HG03280 (cell line): ENCODE data around the gene MGAT4A.
"Not testable (repeated sequence)": the region's sequence is repeated elsewhere in the genome, so short reads cannot be mapped to it uniquely, and the experiment has no call there.

ENCODE experiments used
- ATAC-seq: cut with Tn5 transposase; IDR thresholded peaks from one replicate; pipeline ENCODE4 v1.9.1; 2021; ENCODE audit warnings: mild to moderate bottlenecking, moderate library complexity; ENCODE audit not compliant: unreplicated experiment

MGAT4A gene

GRCh38 chr2:98664323-98664722, 66.6 kb downstream of the MGAT4A start:
- no peak for ATAC-seq

- ATAC-seq = no peak
Observed at GRCh38 chr2:98663511-98664090, 67.3 kb downstream of the MGAT4A start.

- not testable (repeated sequence) for ATAC-seq
Observed at GRCh38 chr2:98659491-98659840, 71.5 kb downstream of the MGAT4A start.

GRCh38 chr2:98658816-98659490, 72.0 kb downstream of the MGAT4A start:
- no peak for ATAC-seq

GRCh38 chr2:98656800-98657199, 74.1 kb downstream of the MGAT4A start:
- no peak for ATAC-seq

- ATAC-seq = no peak
Observed at GRCh38 chr2:98654699-98655495, 76.0 kb downstream of the MGAT4A start.

GRCh38 chr2:98650998-98651397, 79.9 kb downstream of the MGAT4A start:
- no peak for ATAC-seq

GRCh38 chr2:98649992-98650375, 80.9 kb downstream of the MGAT4A start:
- no peak for ATAC-seq

- ATAC-seq = peak; percentile 59
Observed at GRCh38 chr2:98649135-98649991, 81.6 kb downstream of the MGAT4A start.

GRCh38 chr2:98648451-98648850, 82.5 kb downstream of the MGAT4A start:
- ATAC-seq = no peak

GRCh38 chr2:98647636-98648035, 83.3 kb downstream of the MGAT4A start:
- no peak for ATAC-seq

- ATAC-seq = no peak
Observed at GRCh38 chr2:98643496-98644100, 87.3 kb downstream of the MGAT4A start.

- peak; percentile 74 for ATAC-seq
Observed at GRCh38 chr2:98637401-98638147, 93.4 kb downstream of the MGAT4A start.

GRCh38 chr2:98634406-98635092, 96.4 kb downstream of the MGAT4A start:
- no peak for ATAC-seq

GRCh38 chr2:98632351-98632750, 98.6 kb downstream of the MGAT4A start:
- no peak for ATAC-seq

- no peak for ATAC-seq
Observed at GRCh38 chr2:98623657-98624056, 107.3 kb downstream of the MGAT4A start.

GRCh38 chr2:98617149-98617548, 113.8 kb downstream of the MGAT4A start:
- ATAC-seq = no peak

GRCh38 chr2:98615481-98615880, 115.5 kb downstream of the MGAT4A start:
- ATAC-seq = no peak

GRCh38 chr2:98614024-98614739, 116.8 kb downstream of the MGAT4A start:
- ATAC-seq = no peak
